ENCODE results near the gene FFAR3.
"Not testable (repeated sequence)": the region's sequence is repeated elsewhere in the genome, so short reads cannot be mapped to it uniquely, and the experiment has no call there.

The FFAR3 gene

DNA sequence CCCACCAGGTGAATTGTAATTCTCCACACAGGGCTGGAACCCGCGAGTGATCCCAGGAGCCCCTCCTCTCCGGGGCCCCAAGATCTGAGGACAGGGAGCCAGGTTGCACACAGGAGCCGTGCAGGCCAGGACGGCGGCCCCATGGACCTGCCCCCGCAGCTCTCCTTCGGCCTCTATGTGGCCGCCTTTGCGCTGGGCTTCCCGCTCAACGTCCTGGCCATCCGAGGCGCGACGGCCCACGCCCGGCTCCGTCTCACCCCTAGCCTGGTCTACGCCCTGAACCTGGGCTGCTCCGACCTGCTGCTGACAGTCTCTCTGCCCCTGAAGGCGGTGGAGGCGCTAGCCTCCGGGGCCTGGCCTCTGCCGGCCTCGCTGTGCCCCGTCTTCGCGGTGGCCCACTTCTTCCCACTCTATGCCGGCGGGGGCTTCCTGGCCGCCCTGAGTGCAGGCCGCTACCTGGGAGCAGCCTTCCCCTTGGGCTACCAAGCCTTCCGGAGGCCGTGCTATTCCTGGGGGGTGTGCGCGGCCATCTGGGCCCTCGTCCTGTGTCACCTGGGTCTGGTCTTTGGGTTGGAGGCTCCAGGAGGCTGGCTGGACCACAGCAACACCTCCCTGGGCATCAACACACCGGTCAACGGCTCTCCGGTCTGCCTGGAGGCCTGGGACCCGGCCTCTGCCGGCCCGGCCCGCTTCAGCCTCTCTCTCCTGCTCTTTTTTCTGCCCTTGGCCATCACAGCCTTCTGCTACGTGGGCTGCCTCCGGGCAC lies 6.7 kb upstream of the FFAR3 start:
- no peak for DNase-seq

DNA sequence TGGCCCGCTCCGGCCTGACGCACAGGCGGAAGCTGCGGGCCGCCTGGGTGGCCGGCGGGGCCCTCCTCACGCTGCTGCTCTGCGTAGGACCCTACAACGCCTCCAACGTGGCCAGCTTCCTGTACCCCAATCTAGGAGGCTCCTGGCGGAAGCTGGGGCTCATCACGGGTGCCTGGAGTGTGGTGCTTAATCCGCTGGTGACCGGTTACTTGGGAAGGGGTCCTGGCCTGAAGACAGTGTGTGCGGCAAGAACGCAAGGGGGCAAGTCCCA lies 6.1 kb upstream of the FFAR3 start:
- no peak for DNase-seq

DNA sequence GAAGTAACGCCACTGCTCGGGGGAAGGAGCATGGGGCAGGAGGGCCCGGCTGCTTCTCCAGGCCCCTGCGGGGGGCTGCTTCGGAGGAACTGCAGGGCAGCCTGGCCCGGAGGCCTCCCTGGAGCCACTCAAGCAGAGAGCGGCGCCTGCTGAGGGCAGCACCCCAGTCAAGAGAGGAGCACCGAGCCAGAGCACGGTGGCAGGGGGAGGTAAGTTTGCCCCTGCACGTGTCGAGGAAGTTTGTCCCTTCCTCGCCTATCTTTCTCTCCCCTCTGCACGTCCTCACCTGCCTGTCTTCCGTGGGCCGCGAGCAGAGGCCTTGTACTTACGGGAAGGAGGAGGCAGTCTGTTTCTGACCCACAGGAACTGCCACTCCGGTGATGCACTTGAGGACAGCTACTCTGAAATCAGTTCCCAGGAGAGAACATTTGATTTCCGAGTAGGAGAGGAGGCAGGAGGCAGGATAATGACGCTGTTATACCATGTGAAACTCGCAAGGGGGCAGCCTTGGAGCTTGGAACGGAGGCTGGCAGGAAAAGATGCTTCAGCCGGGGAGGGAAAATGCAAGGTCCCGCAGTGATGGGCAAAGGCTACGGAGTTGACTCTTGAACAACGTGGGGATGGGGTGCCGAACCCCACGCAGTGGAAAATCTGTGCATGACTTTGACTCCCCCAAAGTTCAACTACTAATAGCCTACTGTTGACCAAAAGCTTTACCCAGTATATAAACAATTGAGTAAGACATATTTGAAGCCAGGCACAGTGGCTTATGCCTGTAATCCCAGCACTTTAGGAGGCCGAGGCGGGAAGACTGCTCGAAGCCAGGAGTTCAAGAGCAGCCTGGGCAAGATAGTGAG lies 5.6 kb upstream of the FFAR3 start:
- peak; percentile 76 for DNase-seq

DNA sequence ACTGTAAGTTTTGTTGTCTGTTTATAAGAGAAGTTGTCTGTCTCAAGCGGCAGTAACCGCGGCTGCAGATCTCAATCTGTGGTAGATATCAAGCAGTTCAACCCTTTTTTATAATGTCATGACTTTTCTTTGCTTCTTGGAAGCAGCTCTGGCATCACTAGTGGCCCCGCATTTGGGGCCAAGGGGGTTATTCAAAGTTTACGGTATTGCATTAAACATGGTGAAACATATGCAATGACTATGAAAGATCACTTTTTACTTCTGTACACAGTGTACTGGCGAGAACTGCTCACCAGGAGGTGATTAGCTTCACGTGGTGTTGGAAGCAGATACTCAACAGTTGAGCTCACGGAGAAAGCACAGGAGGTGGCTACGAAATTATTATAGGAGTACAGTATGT lies 4.6 kb upstream of the FFAR3 start:
- DNase-seq, result no peak

DNA sequence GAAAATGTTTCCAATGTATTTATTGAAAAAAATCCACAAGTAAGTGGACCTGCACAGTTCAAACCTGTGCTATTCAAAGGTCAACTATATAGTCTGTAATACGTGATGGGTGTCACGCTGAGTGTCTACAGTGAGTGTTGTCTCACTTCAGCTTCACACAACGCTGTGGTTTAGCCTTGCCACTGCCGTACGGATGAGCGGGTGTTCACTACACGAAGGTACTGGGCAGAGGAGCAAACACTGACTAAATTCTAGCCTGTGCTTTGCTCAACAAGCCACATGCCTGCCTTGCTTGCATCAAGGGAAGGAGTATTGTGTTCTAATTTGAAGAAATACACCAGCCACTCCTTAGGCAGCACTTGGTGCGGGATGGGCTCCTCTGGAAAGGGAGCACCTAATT lies 3.4 kb upstream of the FFAR3 start:
- no peak for DNase-seq

DNA sequence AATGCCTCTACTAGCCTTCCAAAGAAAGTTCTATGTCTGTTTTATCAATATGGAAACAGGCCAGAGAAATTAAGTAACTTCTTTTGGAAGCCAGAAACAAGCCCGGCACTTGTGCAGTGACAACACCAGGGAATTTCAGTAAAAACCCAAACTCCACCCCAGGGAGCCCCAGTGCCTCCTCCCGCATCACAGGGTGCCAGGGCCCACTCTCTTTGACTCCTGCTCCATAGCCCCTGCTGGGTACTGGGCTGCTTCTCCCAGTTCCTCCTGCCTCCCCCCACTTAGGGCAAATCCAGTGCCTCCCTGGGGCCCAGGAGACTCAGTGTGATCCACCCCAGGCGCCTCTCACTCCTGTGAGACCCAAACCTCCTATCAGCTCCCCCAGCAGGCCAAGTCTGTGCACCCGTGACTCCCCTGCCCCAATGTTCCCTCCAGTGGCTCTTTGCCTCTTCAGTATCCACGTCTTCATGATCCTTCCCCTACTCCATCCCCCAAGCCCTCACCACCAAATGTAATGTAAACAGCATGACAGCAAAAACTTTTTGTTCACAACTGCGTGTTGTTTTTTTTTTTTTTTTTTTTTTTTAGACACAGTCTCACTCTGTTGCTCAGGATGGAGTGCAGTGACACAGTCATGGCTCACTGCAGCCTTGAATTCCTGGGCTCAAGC lies 2.3 kb upstream of the FFAR3 start:
- DNase-seq, result no peak

DNA sequence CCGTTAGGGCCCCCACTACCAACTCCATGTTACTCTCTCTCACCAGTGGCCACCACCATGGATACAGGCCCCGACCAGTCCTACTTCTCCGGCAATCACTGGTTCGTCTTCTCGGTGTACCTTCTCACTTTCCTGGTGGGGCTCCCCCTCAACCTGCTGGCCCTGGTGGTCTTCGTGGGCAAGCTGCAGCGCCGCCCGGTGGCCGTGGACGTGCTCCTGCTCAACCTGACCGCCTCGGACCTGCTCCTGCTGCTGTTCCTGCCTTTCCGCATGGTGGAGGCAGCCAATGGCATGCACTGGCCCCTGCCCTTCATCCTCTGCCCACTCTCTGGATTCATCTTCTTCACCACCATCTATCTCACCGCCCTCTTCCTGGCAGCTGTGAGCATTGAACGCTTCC lies 574 bp downstream of the FFAR3 start:
- DNase-seq, result not testable (repeated sequence)

DNA sequence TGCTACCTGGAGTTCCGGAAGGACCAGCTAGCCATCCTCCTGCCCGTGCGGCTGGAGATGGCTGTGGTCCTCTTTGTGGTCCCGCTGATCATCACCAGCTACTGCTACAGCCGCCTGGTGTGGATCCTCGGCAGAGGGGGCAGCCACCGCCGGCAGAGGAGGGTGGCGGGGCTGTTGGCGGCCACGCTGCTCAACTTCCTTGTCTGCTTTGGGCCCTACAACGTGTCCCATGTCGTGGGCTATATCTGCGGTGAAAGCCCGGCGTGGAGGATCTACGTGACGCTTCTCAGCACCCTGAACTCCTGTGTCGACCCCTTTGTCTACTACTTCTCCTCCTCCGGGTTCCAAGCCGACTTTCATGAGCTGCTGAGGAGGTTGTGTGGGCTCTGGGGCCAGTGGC lies 1.1 kb downstream of the FFAR3 start:
- not testable (repeated sequence) for DNase-seq

DNA sequence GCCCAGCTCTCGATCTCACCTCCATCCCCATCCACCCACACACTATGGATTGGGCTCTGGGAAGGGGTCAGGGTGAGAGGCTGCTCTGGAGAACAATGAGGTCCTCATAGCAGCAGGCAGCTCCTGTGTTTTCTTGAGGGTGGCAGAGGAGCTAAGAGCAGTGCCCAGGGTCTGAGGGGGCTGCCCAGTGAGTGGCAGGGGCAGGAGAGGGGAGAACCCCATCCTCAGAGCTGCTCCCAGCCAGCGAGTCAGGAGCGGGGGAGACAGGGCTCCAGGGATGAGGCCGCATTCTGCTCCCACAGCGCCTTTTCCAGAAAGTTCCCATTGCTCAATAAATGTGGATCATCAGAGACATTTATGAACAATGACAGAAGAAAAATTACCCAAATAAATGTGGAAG lies 1.8 kb downstream of the FFAR3 start:
- not testable (repeated sequence) for DNase-seq

DNA sequence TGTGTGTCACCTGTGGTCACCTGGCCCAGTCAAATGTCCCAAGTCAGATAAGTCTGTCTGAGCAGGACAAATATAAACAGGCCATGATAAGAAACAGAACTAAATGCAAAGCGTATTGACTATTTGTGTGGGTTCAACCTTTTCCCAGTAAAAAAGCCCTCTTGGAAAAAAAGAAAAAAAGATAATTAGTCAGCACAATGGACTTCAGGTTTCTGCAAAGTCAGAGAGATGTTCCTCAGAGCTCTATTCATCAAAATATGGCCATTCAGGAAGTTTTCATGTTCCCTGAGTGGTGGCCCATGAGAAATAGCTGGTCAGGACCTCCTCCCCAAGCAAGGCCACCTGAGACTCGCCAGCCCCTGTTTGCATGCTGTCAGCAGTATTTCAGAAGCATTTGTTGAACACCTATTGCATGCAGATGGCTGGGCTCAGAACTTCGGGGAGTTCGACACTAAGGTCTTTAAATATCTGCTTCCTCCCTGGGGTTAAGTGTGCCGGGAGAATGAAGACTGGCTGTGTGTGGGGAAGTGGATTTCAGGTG lies 2.7 kb downstream of the FFAR3 start:
- no peak for DNase-seq

DNA sequence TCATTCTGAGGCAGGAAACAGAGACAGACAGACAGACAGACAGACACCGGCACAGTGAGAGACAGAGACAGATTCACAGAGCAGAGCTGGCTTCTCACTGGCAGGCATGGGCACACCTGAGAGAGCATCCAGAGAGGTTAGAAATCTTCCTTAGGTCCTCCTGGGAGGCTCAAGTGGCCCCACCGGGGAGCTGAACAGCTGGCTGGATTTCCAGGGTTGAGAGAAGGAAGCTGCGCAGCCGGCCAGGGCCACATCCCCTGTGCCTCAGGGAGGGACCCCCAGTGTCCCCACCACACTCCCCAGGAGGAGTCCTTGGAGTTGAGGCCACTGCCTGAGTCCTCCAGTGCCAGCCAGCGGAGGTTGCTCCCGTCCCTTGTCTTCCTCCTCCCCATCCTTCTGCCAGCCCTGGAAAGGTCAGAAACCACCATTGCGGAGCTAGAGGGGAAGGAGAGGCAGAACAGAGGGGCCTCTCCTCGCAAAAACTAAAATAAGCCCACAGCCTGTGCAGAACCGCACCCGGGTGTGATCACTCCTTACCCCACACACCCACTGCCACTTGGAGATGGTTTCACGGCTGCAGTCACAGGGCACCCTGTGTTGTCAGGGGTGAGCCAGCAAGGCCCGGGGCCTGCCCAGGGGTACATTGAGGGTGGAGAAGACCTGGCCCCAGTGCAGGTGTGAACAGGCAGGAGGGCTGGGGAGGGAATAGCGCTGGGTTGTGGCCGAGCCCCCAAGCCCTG lies 4.2 kb downstream of the FFAR3 start:
- no peak for DNase-seq

DNA sequence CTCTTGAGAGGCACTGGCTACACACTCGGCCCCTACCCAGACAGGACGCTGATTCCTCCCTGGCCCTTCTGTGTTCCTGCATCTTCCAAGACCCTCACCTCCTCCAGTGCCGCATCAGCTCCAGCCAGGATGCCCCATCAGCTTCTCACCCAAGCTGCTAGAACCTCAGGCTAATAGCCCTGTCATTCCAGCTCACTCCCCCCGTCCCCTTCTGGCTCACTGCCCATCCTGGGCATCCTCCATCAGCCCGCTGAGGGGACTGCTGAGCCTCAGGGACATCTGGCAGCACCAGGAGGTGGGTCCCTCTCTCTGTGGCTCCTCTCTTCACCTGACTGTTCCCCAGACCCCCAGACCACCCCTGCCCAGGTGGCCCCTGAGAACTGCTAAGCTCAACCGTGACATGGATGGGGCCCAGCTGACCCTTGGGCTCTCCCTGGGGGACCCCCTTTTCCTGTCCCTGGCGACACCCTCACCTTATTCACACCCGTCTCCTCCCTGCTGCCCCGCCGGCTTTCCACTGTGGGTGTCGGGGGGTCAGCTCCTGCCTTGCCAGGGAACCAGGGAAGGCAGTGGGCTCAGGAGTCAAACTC lies 4.8 kb downstream of the FFAR3 start:
- DNase-seq, result no peak

DNA sequence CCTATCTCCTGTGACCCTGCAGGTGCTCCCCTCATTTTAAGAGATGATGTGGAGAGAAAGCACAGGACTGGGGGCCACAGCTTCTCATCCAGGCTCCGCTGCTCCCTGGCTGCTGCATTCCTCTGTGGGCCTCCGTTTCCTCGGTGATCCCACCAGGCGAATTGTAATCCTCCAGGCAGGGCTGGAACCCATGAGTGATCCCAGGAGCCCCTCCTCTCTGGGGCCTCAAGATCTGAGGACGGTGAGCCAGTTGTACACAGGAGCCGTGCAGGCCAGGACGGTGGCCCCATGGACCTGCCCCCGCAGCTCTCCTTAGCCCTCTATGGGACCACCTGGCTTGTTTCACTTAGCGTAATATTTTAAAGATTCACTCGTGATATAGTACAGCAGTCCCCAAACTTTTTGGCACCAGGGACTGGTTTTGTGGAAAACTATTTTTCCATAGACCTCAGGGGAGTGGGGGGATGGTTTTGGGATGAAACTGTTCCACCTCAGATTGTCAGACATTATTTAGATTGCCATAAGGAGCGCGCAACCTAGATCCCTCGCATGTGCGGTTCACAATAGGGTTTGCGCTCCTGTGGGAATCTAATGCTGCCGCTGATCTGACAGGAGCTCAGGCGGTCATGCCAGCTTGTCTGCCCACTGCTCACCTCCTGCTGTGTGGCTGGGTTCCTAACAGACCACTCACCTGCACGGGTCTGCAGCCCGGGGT lies 5.6 kb downstream of the FFAR3 start:
- no peak for DNase-seq

DNA sequence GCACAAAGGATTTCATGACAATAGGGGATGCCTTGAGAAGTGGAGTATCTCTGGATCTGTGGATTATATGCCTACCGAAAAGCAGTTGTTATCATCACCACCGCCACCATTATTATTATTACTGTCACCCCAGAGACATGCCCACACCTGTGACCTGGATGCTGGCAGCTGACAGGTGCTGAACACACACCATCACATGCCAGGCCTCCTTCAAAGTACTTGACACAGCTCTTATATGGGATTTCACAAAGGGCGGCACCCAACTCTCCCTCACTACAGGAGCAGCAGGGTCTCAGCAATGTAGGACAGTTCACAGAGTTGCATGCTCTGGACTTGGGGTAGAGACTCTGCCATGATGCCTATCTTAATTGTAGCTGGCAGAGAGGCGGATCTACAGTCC lies 7.0 kb downstream of the FFAR3 start:
- no peak for DNase-seq

DNA sequence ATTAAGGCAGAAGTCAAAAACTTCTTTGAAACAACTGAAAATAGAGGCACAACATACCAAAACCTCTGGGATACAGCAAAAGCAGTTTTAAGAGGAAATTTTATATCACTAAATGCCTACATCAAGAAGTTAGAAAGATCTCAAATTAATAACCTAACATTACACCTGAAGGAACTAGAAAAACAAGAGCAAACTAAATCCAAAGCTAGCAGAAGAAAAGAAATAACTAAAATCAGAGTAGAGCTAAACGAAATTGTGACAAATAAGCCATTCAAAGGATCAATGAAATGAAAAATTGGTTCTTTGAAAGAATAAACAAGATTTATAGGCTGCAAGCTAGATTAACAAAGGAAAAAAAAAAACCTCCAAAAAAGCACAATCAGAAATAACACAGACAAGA lies 10.1 kb downstream of the FFAR3 start:
- no peak for DNase-seq

DNA sequence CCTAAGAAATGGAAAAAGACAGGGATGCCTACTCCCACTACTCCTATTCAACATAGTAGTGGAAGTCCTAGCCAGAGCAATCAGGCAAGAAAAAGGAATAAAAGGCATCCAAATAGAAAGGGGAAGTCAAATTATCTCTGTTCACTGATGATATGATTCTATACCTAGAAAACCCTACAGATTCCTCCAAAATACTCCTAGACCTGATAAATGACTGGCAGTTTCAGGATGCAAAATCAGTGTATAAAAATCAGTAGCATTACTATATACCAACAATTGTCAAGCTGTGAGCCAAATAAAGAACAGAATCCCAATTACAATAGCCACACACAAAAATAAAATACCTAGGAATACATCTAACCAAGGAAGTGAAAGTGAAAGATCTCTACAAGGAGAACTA lies 11.3 kb downstream of the FFAR3 start:
- no peak for DNase-seq

DNA sequence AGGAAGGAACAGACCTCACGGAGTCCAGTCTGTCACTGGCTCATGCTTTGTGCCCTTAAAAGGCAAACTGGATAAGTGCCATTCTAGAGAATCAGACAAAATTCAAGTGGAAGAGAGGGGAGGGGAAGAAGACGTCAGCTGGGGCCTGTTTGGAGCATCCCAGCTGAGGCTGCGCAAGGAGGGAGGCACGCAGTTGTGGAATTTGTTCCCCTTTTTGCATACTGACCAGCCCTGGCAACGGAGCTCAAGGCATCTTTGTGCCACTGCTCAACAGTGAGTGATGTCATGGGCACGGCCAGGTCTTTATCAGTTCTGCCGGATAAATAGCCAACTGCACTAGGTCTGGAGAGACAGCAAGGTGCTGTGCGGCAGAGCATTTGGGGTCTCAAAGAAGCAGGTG lies 12.5 kb downstream of the FFAR3 start, which contains the start of gene GPR42:
Gene GPR42 (plus strand): TSS at position 347 of the 400 bp plus-strand sequence. CDS start 292 bp downstream, outside the sequence.
- no peak for DNase-seq

DNA sequence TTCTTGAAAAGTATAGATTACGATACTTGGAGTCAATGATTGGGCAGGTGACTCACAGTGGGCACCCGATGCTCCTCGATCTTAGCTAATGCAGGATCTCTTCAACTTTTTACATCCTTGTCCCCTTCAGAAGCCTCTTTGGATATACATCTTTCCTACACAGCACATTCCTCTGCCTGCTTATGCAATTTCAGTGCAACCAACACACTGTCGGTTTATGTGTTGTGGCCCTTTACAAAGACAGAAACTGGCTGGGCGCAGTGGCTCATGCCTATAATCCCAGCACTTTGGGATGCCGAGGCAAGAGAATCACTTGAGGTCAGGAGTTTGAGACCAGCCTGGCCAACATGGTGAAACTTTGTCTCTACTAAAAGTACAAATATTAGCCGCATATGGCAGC lies 15.2 kb downstream of the FFAR3 start:
- no peak for DNase-seq

DNA sequence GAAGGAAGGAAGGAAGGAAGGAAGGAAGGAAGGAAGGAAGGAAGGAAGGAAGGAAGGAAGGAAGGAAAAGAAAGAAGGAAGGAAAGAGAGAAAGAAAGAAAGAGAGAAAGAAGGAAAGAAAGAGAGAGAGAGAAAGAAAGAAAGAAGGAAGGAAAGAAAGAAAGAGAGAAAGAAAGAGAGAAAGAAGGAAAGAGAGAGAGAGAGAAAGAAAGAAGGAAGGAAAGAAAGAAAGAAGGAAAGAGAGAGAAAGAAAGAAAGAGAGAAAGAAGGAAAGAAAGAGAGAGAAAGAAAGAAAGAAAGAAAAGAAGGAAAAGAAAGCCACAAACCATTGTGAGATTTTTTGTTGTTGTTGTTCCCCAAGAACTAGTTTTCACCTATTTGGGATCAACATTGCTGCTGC lies 15.8 kb downstream of the FFAR3 start:
- not testable (repeated sequence) for DNase-seq

DNA sequence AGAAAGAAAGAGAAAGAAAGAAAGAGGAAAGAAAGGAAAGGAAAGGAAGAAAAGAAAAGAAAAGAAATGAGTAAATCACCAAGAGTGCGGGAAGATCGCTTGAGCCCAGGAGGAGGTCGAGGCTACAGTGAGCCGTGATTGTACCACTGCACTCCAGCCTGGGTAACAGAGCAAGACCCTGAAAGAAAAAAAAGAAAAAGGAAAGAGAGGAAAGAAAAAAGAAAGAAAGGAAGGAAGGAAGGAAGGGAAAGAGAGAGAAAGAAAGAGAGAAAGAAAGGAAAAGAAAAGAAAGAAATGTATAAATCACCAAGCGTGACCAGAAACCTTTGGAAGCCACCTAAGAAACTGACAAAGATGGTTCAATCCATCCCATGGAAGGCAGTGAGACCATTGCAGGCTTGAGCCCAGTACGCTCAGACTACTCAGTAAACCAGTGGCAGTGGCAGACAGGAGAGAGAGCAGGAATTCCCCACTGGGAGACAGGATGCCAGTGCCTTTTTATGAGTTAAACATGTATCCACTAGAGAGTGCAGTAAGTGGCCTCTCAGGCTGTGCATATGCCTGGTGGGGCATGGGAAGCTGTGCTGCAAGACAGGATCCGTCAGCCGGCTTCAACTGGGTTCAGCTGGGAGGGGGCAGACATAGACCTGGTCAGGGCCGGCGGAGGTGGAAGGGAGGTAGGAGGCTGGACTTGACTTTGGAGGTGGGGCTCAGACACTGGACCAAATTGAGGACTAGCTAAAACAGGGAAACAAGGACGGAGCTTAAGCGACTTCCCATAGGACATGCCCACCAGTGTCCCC lies 17.4 kb downstream of the FFAR3 start:
- no peak for DNase-seq

DNA sequence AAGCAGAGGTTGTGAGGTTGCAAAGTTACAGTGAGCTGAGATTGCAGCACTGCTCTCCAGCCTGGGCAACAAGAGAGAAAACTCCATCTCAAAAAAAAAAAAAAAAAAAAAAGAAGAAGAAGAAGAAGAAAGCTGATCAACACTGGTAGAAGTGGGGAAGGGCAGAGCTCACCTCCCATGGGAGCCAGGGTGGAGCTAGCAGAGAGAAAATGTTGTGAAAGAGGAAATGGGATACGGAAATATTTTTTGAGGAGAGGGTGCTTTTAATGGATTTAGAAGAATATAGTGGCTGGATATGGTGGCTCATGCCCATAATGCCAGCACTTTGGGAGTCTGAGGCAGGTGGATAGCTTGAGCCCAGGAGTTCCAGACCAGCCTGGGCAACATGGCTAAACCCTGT lies 19.4 kb downstream of the FFAR3 start:
- DNase-seq, result no peak

Measured in NCI-H1105 treated with DMSO at 0.1 percent for 48 hours (cell line).